DMS153 treated with DMSO at 0.1 percent for 48 hours (cell line): Measurements from ENCODE around the gene TEP1.

Experiments used
- DNase-seq: peaks from one replicate; lab custom pipeline; 2025; ENCODE audit not compliant: unreplicated experiment; lab: John Stamatoyannopoulos, UW

Gene TEP1

DNA sequence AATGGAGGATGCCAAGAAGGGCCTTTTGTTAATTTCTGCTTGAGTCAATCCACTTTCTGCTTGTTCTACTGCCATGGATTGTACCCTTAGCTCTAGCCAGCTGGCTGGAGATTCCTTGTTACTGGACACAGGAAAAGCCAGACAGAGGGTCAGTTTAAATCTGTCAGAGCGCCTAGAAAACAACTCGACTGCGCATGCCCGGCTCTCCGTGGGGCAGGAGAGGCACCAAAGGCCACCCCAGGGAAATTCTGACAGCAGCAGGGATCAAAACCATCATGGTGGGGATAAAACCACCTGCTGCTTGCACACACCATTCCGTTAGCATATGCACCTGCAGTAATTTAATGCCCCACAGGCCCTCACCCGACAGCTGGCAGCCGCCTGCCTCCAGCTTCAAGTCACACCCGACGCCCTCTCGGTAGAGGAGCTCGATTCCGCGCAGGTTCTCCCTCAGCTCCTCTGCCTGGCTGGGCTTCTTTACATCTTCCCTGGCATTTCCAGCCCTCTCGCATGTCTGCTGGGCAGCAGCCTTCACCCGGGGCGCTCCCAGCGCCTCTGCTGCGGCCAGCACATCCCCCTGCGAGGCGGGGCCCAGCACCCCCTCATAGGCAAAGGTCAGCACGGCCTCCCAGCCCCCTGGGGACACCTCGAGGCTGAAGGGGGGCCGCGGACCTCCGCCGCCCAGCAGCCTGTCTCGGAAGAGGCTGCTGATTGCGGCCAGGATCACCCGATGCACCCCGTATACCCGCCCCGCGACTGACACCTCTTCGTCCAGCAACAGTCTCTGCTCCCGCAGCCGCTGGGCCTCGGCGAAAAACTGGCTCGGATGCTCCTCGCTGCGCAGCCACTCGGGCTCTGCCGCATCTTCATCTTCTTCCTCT, 21.6 kb upstream of the TEP1 start:
- DNase-seq = peak; percentile 54

DNA sequence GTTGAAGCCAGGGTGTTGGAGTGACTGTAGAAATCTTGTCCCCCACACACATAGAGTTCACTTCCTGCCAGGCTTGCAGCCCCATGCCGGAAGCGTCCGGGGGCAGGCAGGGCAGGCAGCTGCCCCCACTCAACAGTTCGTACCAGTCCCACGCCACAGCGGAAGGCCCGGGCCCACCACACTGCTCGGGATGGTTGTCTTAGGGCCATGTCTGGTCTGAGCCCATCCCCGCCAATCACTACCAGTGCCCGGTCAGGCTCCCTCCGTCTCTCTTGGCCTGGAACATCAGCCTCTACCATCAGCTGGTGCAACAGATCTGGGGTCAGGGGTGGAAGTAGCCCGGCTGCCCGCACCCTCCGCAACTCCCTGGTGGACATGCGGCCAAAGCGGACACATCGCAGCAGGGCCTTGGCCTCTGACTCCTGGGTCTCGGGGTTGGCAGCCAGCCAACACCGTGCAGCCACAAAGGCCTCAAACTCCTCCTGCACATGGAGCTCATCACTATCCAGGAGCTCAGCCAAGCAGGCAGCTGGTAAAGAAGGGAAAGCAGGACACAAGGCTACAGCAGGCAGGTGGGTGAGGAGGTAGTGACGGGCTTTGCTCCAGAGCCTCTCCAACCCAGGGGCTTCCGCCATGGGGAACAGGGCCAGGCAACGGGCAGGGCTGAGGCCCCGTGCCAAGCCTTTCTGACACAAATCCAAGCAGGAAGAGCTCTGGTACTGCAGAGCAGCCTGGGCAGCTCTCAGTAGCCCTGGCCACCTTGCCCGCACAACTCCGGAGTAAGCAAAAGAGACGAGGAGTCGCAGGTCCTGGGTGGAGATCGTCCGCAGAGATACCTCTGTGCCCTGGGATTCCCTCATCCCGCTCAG, 16.7 kb upstream of the TEP1 start:
- no peak for DNase-seq

DNA sequence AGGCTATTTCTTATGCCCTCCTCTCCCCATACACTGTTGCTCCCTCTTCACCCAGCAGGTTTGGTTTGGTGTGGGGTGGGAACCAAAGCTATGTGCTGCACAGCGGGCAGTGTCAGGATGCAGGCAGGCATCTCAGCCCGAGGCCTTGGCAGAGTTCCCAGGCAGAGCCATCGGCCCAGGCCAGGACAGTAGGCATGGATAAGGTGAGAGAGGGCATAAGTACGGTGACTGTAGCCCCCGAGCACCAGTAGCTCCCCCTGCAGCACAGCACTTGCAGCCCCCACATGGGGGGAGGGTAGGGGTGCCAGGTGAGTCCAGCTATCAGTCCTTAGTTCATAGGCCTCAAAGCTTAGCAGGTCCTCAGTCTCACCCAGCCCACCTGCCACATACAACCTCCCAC, 15.5 kb upstream of the TEP1 start:
- DNase-seq = no peak

- DNase-seq = no peak
Measured at GRCh38 chr14:20428010-20428365, 14.7 kb upstream of the TEP1 start.

- DNase-seq = no peak
Measured at GRCh38 chr14:20427231-20428009, 14.1 kb upstream of the TEP1 start.

- no peak for DNase-seq
Measured at GRCh38 chr14:20424851-20425250, 11.6 kb upstream of the TEP1 start.

DNA sequence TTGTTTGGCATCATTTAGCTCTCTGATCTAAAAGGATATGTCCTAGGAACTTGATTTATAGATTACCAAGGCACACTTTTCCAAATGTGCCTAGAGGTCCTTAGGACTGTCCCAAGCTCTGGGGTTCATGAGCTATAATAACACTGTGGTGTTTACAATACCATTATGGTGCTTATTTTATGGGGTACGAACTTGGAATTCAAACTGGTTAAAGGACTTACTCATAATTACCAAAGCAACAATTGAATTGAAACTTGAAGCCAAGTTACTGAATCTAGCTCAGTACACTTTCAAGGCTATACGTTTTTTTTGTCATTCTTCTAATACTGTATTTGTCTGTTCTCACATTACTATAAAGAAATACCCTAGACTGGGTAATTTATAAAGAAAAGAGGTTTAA, 9.6 kb upstream of the TEP1 start:
- DNase-seq = no peak

DNA sequence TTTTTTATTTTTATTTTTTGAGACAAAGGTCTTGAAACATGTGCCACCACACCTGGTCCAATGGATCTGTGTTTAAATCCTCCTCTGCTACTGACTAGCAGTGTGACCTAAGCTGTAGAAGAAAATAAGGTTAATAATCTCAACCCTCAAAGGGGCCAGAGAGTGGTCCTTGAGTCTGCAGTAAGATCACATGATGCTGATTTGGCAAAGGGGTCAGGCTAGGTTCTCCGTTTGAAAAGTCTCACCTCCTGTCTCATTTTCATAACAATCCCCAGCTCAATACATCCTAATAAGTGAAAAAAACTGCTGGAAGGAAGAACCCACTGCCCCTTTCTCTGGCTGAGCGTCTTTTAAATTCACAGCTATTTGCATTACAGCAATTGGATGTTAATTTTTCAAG, 8.0 kb upstream of the TEP1 start:
- no peak for DNase-seq

DNA sequence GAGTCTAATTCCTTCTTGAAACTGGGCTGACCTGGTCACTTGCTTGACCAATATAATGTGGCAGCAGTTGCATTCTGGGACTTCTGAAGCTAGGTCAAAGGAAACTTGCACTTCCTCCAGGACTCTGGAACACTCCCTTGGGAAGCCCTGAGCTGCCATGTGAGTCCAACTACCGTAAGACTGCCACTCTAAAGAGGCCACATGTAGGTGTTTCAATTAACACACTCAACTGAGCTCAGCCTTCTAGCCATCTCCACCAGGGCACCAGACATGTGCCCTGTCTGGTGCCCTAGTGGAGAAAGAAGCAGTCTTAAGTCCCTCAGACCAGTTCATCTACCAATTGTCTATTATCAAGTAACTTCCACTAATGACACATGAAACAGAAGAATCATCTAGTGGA, 6.1 kb upstream of the TEP1 start:
- DNase-seq = no peak

DNA sequence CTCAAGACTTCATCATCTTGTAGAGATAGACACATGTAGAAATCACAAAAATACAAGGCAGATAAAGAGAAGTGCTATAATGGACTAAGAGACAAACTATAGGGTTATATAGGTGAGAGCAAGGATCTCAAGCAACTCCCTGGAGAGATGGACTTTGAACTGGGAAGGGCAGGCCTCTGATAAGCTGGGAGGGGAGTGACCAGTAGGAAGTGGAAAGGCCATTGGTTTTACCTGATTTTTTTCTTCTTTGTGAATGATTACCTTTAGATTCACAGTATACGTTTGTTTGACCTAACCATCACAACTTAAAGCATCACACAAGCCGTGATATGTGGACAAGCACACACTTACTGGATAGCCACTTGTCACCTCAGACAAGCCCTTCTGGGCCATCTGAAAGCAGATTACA, 5.2 kb upstream of the TEP1 start:
- no peak for DNase-seq

DNA sequence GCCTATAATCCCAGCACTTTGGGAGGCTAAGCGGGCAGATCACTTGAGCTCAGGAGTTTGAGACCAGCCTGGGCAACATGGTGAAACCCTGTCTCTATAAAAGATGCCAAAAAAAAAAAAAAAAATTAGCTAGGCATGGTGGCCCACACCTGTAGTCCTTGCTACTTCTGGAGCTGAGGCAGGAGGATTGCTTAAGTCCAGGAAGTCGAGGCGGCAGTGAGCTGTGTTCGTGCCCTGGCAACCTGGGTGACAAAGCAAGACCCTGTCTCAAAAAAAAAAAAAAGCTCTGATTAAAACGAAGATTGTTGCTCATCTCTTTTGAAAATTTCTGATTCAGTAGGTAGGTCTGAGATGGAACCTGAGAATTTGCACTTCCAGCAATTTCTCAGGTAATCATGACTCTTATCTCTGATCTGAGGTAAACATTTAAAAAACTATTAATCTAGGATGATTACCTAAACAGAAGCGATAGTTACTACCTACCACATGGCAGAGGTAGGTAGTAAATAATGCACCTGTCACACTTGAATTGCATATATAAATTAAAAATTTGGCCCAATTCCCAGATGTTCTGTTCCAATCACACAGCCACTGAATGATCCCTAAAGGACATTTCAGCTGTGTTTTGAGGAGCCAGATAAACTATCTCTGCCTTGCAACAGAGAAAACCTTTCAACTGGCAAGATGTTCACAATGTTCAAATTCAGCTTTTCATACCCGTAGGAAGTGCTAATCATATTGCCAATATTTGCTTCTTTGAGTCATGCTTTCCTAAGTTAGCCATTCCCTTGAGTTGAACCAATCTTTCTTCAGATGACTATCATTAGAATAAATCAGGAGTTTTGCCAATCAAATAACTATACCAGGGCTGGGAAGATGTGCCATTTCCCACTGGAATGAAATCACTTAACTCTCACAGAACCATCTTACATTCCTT, 4.2 kb upstream of the TEP1 start:
- DNase-seq = peak; percentile 81

GRCh38 chr14:20416223-20416622, 2.9 kb upstream of the TEP1 start:
- DNase-seq = no peak

DNA sequence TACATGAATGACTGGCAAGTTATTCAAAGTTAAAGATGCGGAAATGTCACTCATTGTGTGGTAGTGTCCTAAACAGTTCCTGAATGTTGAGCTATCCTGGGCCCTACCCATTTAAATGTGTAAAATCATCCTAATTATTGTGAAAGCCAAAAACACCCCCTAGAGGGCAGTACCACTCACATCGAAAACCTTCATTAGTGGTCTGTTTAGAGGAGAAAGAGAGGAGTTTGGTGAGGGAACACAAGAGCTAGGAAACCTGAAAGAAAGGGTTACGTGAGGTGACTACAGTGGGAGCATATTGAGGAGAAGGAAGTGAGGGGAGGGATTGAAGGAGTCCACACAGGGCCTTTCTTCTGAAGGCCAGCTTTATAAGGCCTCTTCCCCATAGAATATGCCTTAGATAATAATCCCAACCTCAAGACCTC, 2.5 kb upstream of the TEP1 start:
- DNase-seq = peak; percentile 35

- DNase-seq = no peak
Measured at GRCh38 chr14:20413744-20414082, 412 bp upstream of the TEP1 start.

DNA sequence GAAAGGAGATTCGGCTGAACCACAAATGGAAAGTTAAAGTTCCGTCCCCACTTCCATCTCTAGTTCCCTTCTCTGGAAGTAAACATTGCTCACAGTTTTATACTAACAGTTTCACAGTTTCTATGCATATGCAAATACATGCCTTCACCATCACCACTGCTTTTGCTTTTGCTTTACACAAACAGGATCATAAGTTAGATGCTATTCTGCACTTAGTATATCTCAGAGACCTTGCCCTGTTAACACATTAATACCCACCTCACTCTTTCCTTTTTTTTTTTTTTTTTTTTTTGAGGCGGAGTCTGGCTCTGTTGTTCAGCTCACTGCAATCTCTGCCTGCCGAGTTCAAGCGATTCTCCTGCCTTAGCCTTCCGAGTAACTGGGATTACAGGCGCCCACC, 890 bp downstream of the TEP1 start:
- DNase-seq = no peak

DNA sequence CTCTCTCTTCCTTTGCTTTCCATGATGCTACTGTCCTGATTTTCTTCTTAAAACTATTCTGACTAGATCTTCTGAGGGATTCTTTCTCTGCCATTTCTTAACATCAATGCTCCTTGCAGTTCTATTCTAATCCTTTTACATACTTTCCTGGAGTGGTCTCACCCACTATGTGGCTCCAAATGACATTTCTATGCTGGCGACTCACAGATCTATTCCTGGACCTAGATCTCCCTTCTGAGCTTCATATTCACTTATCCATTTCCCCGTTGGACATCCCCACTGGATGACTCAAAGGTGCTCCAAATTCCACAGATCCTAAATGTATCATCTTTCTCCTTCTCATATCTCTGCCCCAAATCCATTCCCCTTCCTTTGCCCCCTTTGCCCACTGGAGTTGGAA, 4.1 kb downstream of the TEP1 start:
- no peak for DNase-seq

DNA sequence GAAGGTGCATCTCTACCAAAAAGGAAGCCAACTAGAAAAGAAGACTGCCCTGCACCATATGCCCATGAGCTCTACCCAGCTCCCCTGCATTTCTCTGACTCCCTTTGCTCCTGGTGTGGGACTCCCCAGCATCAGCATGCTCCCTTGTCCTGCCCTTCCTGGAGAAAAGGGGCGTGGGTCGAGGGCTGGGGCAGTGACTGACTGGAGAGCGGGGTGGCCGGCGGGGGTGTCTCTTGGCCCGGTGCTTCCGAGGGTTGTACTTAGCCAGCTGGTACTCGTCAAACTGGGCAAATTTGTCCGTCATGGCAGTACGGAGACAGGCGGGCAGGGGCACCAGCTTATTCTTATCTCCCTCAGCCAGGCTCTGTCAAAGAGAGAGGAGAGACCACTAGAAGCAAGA, 9.8 kb downstream of the TEP1 start:
- DNase-seq = no peak

DNA sequence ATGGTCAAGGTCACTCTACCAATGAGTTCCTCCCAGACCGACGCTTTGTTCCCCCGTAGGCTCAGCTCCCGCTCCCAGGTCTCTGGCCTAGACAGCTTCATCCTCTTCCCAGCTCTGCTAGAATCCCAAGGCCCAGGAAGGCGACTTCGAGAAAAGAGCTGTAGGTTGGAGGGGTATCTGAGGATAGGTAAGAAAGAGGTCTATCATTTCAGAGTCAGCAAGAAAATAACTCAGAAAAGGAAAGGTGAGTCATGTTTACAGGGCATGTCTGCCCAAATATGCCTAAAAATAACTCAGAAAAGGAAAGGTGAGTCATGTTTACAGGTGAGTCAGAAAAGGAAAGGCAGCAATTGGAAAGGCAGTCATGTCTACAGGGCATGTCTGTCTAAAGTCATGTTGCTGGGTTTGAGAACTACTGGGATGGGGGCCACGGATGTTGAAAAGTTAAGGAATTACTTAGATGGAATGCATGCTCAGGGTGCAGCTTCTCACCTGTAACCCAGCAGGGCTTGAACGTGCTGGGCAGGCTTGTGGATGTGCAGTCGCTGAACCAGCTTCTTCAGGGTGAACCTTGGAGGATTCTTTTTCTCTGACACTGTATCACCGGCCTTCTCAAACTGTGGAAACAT, 12.2 kb downstream of the TEP1 start:
- no peak for DNase-seq

DNA sequence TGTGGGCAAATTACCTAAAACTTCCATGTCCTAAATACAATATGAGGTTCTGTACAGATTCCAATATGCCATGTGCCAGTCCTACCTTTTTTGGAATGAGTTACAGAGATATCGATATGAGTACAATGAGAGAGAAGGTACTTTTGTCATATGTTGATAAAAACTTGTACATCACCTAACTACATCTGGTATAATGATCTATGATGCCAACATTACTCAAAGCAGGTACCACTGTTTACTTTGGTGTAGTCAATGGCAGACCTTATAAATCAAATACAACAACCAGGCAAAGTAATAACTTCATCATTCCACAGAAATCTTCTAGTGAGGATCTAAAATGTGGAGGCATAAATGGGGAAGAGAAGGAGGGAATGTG, 12.7 kb downstream of the TEP1 start:
- DNase-seq = no peak

- DNase-seq = no peak
Measured at GRCh38 chr14:20397511-20397910, 15.8 kb downstream of the TEP1 start.
